Measurements from ENCODE around the gene PARVA. TPM values are rescaled to one million over a fixed set of nuclear protein-coding genes. Genes with fewer than 3 reads are reported as not detected.
A peak's percentile ranks its signal among the peaks of the same experiment; 100 is the strongest.

Gene PARVA
- total RNA-seq, 1 experiment from 2014 or later, result 31.5 TPM

DNA sequence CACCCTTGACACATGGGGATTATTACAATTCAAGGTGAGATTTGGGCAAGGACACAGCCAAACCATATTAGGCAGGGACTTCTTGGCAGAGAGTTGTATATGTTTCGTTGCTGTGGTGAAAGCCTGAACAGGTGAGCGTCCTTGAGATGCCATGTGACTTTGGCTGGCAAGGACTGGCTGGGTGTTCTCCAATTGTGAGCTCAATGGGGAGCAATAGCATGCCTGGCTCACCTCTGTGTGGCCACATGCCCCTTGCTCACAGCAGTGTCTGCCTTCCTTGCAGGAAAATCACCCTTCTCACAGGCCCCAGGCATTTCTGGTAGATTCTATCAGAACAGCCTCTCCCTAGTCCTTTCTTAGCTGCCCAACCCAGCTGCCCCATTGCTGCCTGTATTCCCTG lies 105.5 kb downstream of the PARVA start:
- intact Hi-C loops (cut with micrococcal nuclease; ENCODE audit: unreplicated experiment), result no loop called here
- ChIA-PET POLR2A (ENCODE audit: unreplicated experiment) (no interaction called here), CTCF (no interaction called here)
- DNase-seq, result no peak
- Histone ChIP-seq H3K36me3 (ENCODE audit: low read depth) (no peaks in the 10 kb centered on the region), H3K9me2 (ENCODE audit: insufficient read depth) (no peaks in the 10 kb centered on the region), H3K9me3 (ENCODE audit: insufficient read depth, low read depth) (no peaks in the 10 kb centered on the region), H4K20me1 (ENCODE audit: insufficient read depth) (no peaks in the 10 kb centered on the region), H3K27ac (no peak overlapping the region), H3K4me1 (replicated peaks; ENCODE audit: insufficient read depth) (no peaks in the 10 kb centered on the region), H3K27me3 (ENCODE audit: insufficient read depth, low read depth) (no peaks in the 10 kb centered on the region), H3F3A (ENCODE audit: insufficient read depth, low read depth) (no peaks in the 10 kb centered on the region), H3K4me2 (no peak overlapping the region), H2AFZ (no peak overlapping the region), H3K4me3 (no peak overlapping the region), H3K79me2 (ENCODE audit: low read depth) (no peaks in the 10 kb centered on the region)
- no TSS peak for BruUV-seq (replicated peaks)
- TF ChIP-seq, protein P1, sequence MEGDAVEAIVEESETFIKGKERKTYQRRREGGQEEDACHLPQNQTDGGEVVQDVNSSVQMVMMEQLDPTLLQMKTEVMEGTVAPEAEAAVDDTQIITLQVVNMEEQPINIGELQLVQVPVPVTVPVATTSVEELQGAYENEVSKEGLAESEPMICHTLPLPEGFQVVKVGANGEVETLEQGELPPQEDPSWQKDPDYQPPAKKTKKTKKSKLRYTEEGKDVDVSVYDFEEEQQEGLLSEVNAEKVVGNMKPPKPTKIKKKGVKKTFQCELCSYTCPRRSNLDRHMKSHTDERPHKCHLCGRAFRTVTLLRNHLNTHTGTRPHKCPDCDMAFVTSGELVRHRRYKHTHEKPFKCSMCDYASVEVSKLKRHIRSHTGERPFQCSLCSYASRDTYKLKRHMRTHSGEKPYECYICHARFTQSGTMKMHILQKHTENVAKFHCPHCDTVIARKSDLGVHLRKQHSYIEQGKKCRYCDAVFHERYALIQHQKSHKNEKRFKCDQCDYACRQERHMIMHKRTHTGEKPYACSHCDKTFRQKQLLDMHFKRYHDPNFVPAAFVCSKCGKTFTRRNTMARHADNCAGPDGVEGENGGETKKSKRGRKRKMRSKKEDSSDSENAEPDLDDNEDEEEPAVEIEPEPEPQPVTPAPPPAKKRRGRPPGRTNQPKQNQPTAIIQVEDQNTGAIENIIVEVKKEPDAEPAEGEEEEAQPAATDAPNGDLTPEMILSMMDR (conservative IDR thresholded peaks at IDR 0.05), result no peak
- no peak for TF ChIP-seq EZH2 (IDR thresholded peaks at IDR 0.05; ENCODE audit: low read depth)

DNA sequence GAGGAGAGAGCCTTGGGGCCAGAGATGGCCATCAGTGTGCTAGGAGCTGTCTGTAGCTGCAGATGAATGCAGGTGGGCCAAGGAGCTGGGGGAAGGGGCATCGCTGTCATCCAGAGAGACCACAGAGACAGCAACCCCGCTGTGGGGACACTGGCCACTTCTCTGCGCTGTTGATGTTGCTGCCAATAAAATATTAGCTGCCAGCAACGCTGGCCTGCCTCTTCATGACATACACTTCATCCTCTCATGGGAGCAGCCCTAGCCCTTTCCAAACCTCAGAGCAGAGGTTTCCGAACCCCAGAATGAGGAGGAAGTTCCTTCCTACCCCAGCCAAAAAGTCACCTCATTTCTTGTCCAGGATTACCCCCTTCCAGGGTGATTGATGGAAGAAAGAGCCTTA lies 106.2 kb downstream of the PARVA start:
- CTCF ChIA-PET, result no interaction called here
- no peaks in the 10 kb centered on the region for H3K79me2 ChIP-seq (ENCODE audit: low read depth)
- BruUV-seq (replicated peaks), result no TSS peak
- no peaks in the 10 kb centered on the region for H3K27me3 ChIP-seq (ENCODE audit: insufficient read depth, low read depth)
- no peaks in the 10 kb centered on the region for H3K4me1 ChIP-seq (replicated peaks; ENCODE audit: insufficient read depth)
- no peak overlapping the region for H3K27ac ChIP-seq
- no peaks in the 10 kb centered on the region for H3K9me2 ChIP-seq (ENCODE audit: insufficient read depth)
- no peak overlapping the region for H2AFZ ChIP-seq
- TF ChIP-seq, protein P1 (conservative IDR thresholded peaks at IDR 0.05), result no peak
- no peak for TF ChIP-seq EZH2 (IDR thresholded peaks at IDR 0.05; ENCODE audit: low read depth)
- no peak overlapping the region for H3K4me2 ChIP-seq
- no peak for DNase-seq
- H3F3A ChIP-seq (ENCODE audit: insufficient read depth, low read depth), result no peaks in the 10 kb centered on the region
- H3K9me3 ChIP-seq (ENCODE audit: insufficient read depth, low read depth), result no peaks in the 10 kb centered on the region
- intact Hi-C loops (cut with micrococcal nuclease; ENCODE audit: unreplicated experiment), result no loop called here
- POLR2A ChIA-PET (ENCODE audit: unreplicated experiment), result no interaction called here
- no peak overlapping the region for H3K4me3 ChIP-seq
- no peaks in the 10 kb centered on the region for H3K36me3 ChIP-seq (ENCODE audit: low read depth)
- no peaks in the 10 kb centered on the region for H4K20me1 ChIP-seq (ENCODE audit: insufficient read depth)

DNA sequence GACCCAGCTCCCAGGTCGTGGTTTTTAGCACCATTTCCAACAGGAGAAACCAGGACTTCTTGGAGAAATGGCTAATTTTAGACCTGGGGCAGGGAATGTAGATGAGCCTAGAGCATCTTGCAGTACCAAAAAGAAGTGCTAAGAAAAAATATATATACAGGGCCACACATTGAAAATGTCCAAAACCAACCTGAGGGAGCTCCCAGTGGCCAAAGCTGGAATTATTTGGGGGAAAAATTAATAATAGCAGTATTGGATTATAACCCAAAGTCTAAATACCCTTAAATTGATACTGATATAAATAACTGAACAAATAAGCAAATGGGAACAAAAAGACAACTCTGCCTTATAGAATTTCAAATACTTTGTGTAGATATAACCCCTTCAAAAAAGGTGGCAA lies 108.0 kb downstream of the PARVA start:
- no peaks in the 10 kb centered on the region for H3K79me2 ChIP-seq (ENCODE audit: low read depth)
- no peaks in the 10 kb centered on the region for H3K9me2 ChIP-seq (ENCODE audit: insufficient read depth)
- no peaks in the 10 kb centered on the region for H3K36me3 ChIP-seq (ENCODE audit: low read depth)
- no peak for DNase-seq
- no peak overlapping the region for H2AFZ ChIP-seq
- CTCF ChIA-PET, result no interaction called here
- peaks cover 4% of the 10 kb centered on the region; the same call in 1 of the 2 replicates for H3K9me3 ChIP-seq (ENCODE audit: insufficient read depth, low read depth)
- POLR2A ChIA-PET (ENCODE audit: unreplicated experiment), result interaction anchor here (0.7 kb wide), 1 partner anchor 94 kb away, joined by 3 read pairs; no protein-coding TSS in a partner anchor
- no peaks in the 10 kb centered on the region for H3F3A ChIP-seq (ENCODE audit: insufficient read depth, low read depth)
- no peaks in the 10 kb centered on the region for H3K4me1 ChIP-seq (replicated peaks; ENCODE audit: insufficient read depth)
- no peak overlapping the region for H3K27ac ChIP-seq
- no peak overlapping the region for H3K4me2 ChIP-seq
- H4K20me1 ChIP-seq (ENCODE audit: insufficient read depth), result no peaks in the 10 kb centered on the region
- TF ChIP-seq EZH2 (IDR thresholded peaks at IDR 0.05; ENCODE audit: low read depth), result no peak
- TF ChIP-seq, protein P1 (conservative IDR thresholded peaks at IDR 0.05), result peak; percentile 58; the same call in 1 of the 2 replicates
- H3K27me3 ChIP-seq (ENCODE audit: insufficient read depth, low read depth), result no peaks in the 10 kb centered on the region
- no peak overlapping the region for H3K4me3 ChIP-seq
- no TSS peak for BruUV-seq (replicated peaks)
- intact Hi-C loops (cut with micrococcal nuclease; ENCODE audit: unreplicated experiment), result no loop called here
